GM19238 (cell line): ENCODE measurements around the gene GEMIN2.
"Not testable (repeated sequence)": the region's sequence is repeated elsewhere in the genome, so short reads cannot be mapped to it uniquely, and the experiment has no call there.

ENCODE experiments used
- DNase-seq: peaks from one replicate; pipeline ENCODE4 v3.0.0; 2011; ENCODE audit warnings: low spot score; ENCODE audit not compliant: insufficient read length

GEMIN2 gene

DNA sequence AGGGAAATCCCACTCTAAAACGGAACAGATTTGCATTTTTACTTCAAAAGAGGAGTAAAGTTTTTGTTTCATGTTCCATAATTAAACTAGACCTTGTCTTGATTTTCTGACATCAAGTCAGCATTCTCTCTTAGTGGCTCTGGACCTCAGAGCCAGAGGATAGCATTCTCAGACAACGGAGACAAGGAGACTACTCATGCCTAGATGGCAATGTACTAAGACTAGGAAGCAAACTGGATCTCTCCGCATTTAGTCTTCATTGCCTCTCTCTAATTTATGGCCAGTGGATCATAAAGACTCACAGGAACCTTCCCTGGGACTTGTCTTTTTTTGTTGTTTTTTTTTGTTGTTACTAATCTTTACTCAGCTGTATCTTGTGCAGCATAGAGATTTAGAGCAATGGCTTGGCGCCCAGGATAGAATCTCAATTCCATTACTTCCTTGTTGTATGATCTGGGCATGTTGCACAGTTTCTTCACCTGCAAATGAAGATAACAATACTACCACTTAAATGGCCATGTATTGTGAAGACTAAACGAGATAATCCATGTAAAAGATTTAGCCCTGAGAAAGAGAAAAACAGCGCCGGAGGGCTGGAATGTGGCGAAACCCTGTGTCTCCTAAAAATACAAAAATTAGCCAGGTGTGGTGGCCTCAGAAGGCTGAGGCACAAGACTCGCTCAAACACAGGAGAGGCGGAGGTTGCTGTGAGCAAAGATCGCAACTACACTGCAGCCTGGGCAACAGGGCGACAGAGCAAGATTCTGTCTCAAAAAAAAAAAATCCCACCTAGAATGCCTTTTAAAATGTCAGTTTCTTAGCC lies 4.0 kb upstream of the GEMIN2 start:
- DNase-seq: no peak

DNA sequence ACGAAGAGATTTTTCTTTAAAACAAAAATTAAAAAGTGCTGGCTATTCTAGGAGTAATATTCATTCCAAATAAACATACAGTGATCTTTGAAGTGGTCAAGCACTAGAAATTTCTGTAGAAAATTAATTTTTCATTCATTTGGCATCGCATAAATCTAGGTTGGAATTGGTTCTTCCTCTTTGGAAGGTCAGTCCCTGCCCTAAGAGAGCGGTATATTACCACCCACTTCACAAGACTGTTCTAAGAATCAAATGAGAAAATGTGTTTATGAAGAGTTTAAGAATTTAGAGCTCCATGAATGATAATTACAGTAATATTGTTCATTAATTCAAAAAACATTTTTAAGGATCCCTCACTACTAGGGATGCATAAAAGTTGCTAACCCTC lies 444 bp upstream of the GEMIN2 start:
- no peak for DNase-seq

DNA sequence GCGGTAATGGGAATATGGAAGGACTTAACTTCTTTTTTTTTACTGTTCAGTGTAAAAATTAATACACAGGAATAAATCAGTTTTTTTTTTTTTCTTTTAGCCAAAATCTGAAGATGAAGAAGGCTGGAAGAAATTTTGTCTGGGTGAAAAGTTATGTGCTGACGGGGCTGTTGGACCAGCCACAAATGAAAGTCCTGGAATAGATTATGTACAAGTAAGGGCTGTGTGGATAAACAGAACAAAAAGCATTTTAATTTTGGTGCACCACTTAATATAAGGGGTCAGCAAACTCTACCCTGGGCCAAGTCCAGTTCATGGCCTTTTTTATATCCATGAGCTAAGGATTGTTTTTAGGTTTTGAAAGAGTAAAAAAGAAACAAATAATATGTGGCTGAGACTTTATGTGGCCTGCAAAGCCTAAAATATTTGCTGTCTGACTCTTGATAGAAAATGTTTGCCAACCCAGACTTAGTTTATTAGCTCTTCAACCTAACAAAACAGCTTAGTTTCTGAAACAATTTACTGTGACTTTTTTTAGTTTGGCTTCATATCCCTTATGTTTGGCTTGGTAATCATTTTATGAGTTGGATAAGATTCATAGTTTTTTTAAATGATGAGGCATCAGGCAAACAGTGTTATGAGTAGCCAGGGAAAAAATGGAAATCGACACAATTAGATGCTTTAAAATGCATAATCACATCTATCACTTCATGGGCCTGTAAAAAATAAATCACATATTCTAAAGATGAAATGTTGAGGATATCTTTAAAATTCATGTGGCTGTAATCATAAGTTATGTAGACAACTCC lies 8.4 kb downstream of the GEMIN2 start:
- no peak for DNase-seq

DNA sequence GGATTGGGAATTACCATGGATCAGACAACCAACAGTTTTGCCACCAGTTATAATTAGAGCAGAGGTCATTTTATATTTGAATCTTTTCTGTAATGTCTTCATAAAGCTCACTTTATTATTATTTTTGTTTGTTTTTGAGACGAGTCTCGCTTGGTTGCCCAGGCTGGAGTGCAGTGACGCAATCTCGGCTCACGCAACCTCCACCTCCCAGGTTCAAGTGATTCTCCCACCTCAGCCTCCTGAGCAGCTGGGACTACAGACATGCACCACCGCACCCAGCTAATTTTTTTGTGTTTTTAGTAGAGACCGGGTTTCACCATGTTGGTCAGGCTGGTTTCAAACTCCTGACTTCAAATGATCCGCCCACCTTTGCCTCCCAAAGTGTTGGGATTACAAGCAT lies 23.7 kb downstream of the GEMIN2 start:
- not testable (repeated sequence) for DNase-seq

DNA sequence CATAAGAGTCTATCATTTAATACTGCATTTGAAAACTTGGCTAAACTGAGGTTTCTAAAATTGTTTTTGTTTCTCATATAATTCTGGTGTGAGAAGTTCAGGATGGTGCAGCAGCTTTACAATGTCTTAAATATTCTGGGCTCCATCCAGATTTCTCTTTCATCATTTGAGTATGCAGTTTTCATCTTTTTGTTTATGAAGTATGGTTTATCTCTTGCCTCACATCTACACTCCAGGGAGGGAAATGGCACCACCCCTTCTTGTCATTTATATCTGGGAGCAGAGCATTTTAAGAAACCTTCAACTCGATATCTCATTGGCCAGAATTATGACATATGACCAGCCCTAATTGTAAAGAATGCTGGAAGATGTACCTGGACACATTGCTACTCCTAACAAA lies 24.3 kb downstream of the GEMIN2 start:
- no peak for DNase-seq

DNA sequence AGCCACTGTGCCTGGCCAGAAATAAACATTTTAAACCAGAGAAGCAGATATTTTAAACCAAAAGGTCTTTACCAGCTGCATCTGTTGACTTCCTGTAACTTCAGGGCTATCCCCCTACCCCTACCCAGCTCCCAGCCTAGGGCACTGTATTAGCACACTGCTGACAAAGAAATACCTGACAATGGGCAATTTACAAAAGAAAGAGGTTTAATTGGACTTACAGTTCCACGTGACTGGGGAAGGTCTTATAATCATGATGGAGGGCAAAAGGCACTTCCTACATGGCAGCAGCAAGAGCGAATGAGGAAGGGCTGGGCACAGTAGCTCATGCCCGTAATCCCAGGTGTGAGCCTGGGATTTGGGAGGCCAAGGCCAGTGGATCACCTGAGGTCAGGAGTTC lies 26.0 kb downstream of the GEMIN2 start:
- no peak for DNase-seq

DNA sequence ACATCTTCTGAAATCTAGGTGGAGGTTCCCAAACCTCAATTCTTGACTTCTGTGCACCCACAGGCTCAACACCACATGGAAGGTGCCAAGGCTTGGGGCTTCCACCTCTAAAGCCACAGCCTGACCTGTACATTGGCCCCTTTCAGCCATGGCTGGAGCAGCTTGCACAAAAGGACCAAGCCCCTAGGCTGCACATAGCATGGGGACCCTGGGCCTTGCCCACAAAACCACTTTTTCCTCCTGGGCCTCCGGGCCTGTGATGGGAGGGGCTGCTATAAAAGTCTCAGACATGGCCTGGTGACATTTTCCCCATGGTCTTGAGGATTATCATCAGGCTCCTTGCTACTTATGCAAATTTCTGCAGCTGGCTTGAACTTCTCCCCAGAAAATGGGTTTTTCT lies 27.5 kb downstream of the GEMIN2 start:
- DNase-seq: not testable (repeated sequence)

DNA sequence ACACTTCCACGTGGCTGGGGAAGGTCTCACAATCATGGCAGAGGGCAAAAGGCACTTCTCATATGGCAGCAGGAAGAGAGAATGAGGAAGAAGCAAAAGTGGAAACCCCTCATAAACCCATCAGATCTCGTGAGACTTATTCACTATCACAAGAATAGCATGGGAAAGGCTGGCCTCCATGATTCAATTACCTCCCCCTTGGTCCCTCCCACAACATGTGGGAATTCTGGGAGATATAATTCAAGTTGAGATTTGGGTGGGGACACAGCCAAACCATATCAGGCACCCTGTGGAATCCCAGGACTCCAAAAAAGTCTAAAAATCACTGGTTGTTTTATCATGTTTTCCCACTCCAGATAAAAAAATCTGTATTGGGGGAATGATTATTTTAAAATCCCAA lies 29.1 kb downstream of the GEMIN2 start:
- not testable (repeated sequence) for DNase-seq

DNA sequence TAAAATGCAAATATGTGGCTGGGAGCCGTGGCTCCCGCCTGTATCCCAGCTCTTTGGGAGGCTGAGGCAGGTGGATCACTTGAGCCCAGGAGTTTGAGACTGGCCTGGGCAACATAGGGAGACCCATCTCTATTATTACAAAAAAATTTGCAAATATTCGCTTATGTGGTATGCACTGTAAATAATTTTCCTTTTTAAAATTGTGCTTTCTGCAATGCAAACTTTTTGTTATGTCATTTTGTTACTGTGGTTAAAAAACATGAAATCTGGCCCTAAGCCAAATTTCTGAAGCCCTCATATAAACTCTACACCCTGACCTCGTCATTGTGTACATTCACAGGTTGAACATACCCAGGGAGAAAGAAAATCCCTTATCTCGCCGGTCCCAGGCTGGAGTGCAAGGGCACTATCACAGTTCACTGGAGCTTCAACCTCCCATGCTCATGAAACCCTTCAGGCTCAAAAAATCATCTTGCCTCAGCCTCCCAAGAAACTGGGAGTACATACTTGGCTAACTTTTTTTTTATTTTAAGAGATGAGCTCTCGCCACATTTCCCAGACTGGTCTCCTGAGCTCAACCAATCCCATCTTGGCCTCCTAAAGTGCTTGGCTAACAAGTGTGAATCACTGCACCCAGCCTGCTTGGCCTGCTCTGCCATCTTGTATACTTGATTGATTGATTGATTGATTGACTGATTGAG lies 31.3 kb downstream of the GEMIN2 start:
- DNase-seq: no peak

DNA sequence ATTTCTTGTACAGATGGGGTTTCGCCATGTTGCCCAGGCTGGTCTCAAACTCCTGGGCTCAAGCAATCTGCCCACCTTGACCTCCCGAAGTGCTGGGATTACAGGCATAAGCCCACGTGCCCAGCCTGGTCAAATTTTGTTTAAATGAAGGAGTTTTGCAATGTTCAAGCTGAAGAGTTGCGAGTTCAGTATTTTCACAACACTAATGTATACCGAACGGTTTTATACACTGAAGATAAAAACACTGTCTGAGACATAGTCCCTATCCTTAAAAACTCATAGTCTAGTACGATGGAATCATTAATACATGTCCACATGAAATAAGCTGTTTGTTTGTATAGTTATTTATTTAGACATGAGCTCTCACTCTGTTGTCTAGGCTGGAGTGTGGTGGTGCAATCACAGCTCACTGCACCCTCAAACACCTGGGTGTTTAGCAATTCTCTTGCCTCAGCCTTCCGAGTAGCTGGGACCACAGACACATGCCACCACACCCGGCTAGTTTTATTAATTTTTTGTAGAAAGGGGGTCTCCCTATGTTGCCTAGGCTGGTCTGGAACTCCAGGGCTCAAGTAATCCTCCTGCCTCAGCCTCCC lies 40.6 kb downstream of the GEMIN2 start:
- DNase-seq: no peak

DNA sequence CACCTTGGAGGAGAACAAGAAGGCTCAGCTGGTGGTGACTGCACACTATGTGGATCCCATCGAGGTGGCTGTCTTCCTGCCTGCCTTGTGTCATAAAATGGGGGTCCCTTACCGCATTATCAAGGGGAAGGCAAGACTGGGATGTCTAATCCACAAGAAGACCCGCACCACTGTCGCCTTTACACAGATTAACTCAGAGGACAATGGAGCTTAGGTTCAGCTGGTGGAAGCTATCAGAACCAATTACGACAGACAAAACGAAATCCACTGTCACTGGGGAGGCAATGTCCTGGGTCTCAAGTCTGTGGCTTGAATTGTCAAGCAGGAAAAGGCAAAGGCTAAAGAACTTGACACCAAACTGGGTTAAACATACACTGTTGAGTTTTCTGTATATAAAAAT lies 43.4 kb downstream of the GEMIN2 start:
- DNase-seq: no peak

DNA sequence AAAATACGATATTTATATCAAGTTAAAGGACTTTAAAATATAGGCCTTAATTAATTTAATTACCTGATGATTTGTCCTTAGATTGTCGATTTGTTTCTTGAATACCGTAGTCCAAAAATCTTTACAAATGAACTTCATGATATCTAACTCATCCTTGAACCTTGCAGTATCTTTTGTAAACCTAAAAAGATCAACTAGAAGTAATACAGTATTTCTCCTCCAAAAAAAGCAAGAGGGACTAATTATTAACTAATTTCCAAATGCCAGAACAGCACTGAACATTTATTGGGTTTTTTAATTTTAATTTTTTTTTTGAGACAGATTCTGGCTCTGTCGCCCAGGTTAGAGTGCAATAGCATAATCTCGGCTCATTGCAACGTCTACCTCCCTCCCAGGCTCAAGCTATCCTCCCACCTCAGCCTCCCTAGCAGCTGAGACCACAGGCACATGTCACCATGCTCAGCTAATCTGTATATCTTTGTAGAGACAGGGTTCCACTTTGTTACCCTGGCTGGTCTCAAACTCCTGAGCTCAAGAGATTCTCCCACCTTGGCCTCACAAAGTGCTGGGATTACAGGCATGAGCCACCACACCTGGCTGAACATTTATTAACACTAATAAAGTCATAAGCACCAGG lies 44.2 kb downstream of the GEMIN2 start:
- no peak for DNase-seq

DNA sequence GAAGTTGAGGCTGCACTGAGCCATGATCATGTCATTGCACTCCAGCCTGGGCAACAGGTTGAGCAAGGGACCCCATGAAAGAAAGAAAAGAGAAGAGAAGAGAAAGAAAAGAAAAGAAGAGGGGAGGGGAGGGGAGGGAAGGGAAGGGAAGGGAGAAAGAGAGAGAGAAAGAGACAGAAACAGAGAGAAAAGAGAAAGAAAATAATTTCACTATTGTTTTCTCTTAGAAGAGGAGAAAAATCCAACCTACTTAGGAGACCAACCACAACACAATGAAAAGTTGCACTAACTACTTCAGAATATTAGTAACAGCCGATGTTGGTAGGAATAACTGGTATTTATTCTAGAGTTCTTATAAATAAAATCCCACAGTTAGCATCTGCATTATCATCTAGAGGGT lies 46.4 kb downstream of the GEMIN2 start:
- DNase-seq: no peak

DNA sequence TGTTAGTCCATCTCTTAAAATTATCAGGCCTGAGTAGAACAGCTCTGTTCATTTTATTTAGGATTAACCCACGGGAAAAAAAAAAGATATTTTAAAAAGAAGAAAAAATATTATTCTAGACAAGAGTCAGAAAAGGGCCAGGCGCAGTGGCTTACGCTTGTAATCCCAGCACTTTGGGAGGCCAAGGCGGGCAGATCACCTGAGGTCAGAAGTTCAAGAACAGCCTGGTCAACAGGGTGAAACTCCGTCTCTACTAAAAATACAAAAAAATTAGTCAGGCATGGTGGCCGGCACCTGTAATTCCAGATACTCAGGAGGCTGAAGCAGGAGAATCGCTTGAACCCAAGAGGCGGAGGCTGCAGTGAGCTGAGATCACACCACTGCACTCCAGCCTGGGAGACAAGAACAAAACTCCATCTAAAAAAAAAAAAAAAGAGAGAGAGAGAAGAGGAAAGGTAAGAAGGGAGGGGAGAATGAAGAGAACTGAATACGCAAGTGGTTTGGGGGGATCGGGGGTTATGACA lies 53.7 kb downstream of the GEMIN2 start:
- DNase-seq: not testable (repeated sequence)

DNA sequence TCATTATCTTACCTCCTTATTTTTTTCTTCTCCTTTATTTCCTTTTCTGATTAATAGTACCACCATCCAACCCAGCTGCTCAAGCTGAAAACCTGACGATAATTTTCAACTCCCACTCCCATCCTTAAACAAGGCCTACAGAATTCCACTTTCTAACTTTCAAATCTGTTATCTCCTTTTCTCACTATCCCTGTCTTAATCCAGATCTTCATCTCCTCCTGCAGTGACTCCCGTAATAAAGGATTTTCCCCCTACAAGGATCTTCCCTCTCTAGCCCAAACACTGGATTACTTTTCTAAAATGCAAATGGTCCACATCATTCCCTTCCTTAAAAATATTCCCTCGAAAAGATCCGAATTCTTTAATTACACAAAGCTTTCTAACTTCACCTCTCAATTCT lies 54.5 kb downstream of the GEMIN2 start:
- no peak for DNase-seq

DNA sequence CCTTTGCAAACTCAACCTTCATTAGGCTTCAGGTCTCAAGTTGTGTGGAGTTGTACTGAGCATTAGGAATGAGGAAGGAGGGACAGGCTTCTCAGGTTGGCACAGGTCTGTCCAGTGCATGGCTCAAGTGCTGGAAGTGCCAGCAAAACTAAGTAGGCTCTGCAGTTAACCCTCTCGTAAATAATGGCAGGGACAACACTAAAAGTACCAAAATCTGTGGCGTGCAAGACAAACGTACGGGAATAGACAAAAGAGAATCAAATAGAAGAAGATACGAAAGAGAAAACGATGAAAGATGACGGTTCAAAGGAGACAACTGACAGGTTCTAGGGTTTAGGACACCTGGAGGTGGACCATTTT lies 55.4 kb downstream of the GEMIN2 start:
- no peak for DNase-seq

DNA sequence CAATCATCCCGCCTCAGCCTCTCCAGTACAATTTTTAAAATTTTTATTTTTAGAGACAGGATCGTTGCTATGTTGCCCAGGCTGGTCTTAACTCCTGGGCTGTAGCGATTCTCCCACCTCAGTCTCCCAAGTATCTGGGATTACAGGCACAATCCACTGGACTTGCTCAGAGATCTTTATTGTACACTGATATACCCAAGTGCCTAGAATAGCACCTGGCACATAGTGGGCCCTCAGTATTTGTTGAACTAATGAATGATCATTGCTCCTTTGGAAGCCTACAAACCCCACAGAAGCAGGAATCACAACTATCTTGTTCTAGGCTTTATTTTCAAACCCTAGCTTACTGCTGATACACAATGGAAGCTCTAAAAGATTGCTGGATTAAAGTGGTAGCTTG lies 59.1 kb downstream of the GEMIN2 start:
- DNase-seq: no peak

DNA sequence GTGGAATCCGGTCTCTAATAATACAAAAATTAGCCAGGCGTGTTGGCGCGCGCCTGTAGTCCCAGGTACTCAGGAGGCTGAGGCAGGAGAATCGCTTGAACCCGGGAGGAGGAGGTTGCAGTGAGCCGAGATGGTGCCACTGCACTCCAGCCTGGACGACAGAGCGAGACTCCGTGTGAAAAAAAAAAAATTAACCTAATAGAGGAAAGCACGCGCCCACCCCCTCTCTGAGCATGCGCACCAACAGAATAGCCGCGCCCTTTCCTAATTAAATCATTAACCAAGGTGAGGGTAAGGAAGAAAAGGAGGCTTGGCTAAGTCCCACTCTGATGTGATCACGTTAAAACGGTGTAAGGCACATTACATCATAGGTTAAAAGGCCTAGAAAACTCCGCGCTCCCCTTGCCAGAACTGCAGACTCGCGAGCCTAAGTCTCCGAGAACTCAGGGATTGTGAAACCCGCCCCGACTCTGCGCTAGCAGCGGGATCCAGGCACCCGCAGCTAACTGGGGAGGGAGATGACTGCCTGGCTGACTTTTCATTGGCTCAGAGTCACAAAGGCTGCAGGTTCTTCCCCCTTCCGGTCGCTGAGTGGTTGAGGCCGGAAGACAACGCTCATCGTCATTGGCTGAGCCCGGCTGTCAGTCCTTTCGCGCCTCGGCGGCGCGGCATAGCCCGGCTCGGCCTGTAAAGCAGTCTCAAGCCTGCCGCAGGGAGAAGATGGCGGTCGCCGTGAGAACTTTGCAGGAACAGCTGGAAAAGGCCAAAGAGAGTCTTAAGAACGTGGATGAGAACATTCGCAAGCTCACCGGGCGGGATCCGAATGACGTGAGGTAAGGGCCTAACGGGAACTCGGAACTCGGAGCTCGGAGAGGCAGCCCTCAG lies 60.7 kb downstream of the GEMIN2 start, which contains the start of gene PNN:
Gene PNN (plus strand): TSS at position 695 of the 885 bp plus-strand sequence. CDS start 26 bp downstream, at position 721.
- peak; percentile 81 for DNase-seq

DNA sequence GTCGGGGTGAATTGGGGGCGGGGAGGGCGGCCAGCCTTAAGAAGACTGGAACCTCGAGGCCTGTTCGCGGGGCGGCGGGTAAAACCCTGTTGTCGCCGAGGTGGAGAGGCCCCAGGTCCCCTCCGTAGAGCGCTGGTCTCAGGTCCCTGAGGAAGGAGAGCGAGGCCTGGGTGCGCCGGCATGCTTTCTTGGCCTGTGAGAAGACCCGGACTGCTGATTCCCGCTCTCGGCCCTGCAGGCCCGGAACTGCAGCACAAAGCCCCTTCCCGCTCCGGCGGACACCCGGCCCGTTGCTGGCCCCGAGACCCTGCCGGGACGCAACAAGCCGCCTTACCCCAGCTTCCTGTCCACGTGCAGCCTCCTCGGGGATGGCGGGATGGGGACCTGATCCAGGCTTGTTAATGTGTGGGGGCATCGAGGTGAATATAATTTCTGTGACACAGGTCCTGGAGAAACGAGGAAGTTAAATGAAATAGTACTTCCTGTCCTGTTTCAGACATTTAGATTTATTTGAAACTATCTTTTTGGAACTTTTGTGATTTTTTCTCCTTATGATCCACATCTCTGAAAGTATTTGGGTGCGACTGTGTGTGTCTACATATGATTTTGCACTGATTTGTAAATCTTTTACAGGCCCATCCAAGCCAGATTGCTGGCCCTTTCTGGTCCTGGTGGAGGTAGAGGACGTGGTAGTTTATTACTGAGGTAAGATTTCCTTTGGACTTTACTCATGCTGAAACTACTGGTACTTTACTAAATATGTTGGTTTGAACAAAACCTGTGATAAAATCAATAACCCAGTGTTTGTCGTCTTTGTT lies 61.5 kb downstream of the GEMIN2 start:
- DNase-seq: peak; percentile 8
